HEK293T (cell line): ENCODE results near the gene CCDC127.
"Not testable (repeated sequence)": the region's sequence is repeated elsewhere in the genome, so short reads cannot be mapped to it uniquely, and the experiment has no call there.

Experiments
- ARNT ChIP-seq: fragments of 450-650 bp; IDR thresholded peaks from 2 replicates; pipeline ENCODE4 v1.6.1; 2017; ENCODE audit warnings: mild to moderate bottlenecking
- BHLHE40 ChIP-seq: fragments of 450-650 bp; IDR thresholded peaks from 2 replicates; pipeline ENCODE4 v1.6.1; 2016; ENCODE audit warnings: mild to moderate bottlenecking, moderate library complexity, borderline replicate concordance
- CTBP1 ChIP-seq: fragments of 450-650 bp; IDR thresholded peaks from 2 replicates; pipeline ENCODE4 v1.6.1; 2016; ENCODE audit warnings: borderline replicate concordance
- ELF4 ChIP-seq: fragments of 450-650 bp; IDR thresholded peaks from 2 replicates; pipeline ENCODE4 v1.6.1; 2017; ENCODE audit warnings: antibody characterized with exemption
- FOXA1 ChIP-seq: fragments of 450-650 bp; IDR thresholded peaks from 2 replicates; pipeline ENCODE4 v1.6.1; 2016; ENCODE audit warnings: mild to moderate bottlenecking
- FOXM1 ChIP-seq: fragments of 450-650 bp; IDR thresholded peaks from 2 replicates; pipeline ENCODE4 v1.6.1; 2017; ENCODE audit warnings: mild to moderate bottlenecking, borderline replicate concordance
- HDGF ChIP-seq: fragments of 450-650 bp; IDR thresholded peaks from 2 replicates; pipeline ENCODE4 v1.6.1; 2017; ENCODE audit warnings: antibody characterized with exemption, borderline replicate concordance
- L3MBTL2 ChIP-seq: fragments of 450-650 bp; conservative IDR thresholded peaks from 2 replicates; pipeline ENCODE4 v1.6.1; 2016; ENCODE audit warnings: mild to moderate bottlenecking
- LEF1 ChIP-seq: fragments of 450-650 bp; IDR thresholded peaks from 2 replicates; pipeline ENCODE4 v1.6.1; 2017; ENCODE audit warnings: mild to moderate bottlenecking, borderline replicate concordance
- NFRKB ChIP-seq: fragments of 450-650 bp; IDR thresholded peaks from 2 replicates; pipeline ENCODE4 v1.6.1; 2016; ENCODE audit warnings: mild to moderate bottlenecking, moderate library complexity
- PKNOX1 ChIP-seq: fragments of 450-650 bp; IDR thresholded peaks from 2 replicates; pipeline ENCODE4 v1.6.1; 2016
- SP1 ChIP-seq: fragments of 450-650 bp; IDR thresholded peaks from 2 replicates; pipeline ENCODE4 v1.6.1; 2017
- SUZ12 ChIP-seq: fragments of 450-650 bp; IDR thresholded peaks from 2 replicates; pipeline ENCODE4 v1.6.1; 2016; ENCODE audit warnings: mild to moderate bottlenecking
- TARDBP ChIP-seq: fragments of 450-650 bp; IDR thresholded peaks from 2 replicates; pipeline ENCODE4 v1.6.1; 2016

- TF ChIP-seq LEF1, CTBP1, ELF4, ARNT, SUZ12, BHLHE40, SP1, HDGF, PKNOX1, FOXM1, TARDBP, NFRKB, FOXA1, L3MBTL2: not testable (repeated sequence)
These were observed 53.2 kb downstream of the CCDC127 start for GRCh38 chr5:164783-165182.
